B cell (primary cell): Measurements from ENCODE around the gene BCAR1. TPM values are rescaled to one million over a fixed set of nuclear protein-coding genes. Genes with fewer than 3 reads are reported as not detected.

Experiments
- ATAC-seq: fragments of 200-7000 bp; cut with Tn5 transposase; one replicate; pipeline ENCODE4 v1.10.0; 2021; ENCODE audit warnings: low read depth, mild to moderate bottlenecking, moderate number of reproducible peaks, moderate library complexity
- CTCF ChIA-PET: fragments of 350-600 bp; sonication (Branson Sonifier 250); formaldehyde crosslinking; loops from one replicate; lab custom pipeline; 2021; ENCODE audit warnings: antibody characterized with exemption, inconsistent platforms; lab: Charles Lee
- POLR2A ChIA-PET: fragments of 350-600 bp; sonication (Branson Sonifier 250); formaldehyde crosslinking; loops from one replicate; lab custom pipeline; 2021; ENCODE audit warnings: antibody characterized with exemption; lab: Charles Lee
- DNase-seq: peaks from one replicate; pipeline ENCODE4 v3.0.0; 2013
- H2AFZ ChIP-seq: 2 replicates; pipeline ENCODE4 v1.6.1; 2012; ENCODE audit warnings: mild to moderate bottlenecking, low read depth, low read length; ENCODE audit not compliant: insufficient read depth, poor library complexity, severe bottlenecking
- H3K27ac ChIP-seq, 2 donors: 1 replicate in 1 of 2; 2 replicates in 1 of 2; pipeline ENCODE4 v1.5.1; 2012 to 2013; ENCODE audit warnings: low read length in 2 of 2, mild to moderate bottlenecking in 2 of 2, moderate library complexity in 1 of 2
- H3K27me3 ChIP-seq, 4 experiments: fragments of 200-600 bp in 1 of 4; sonication (generic) in 1 of 4; replicated peaks in 1 of 4; 1 replicate in 2 of 4; 2 replicates in 2 of 4; pipeline versions ENCODE4 v1.6.1 to v1.7.0; 2013 to 2016; ENCODE audit warnings: low read length in 3 of 4, mild to moderate bottlenecking in 2 of 4, mixed read lengths in 1 of 4, moderate library complexity in 1 of 4; ENCODE audit not compliant: insufficient read depth in 4 of 4, control insufficient read depth in 3 of 4; ENCODE audit errors: control extremely low read depth in 1 of 4
- H3K36me3 ChIP-seq, 2 experiments: replicated peaks in 1 of 2; 1 replicate in 1 of 2; 2 replicates in 1 of 2; pipeline versions ENCODE4 v1.6.1 to v1.7.1; 2013; ENCODE audit warnings: low read length in 1 of 2; ENCODE audit not compliant: insufficient read depth in 2 of 2, control insufficient read depth in 1 of 2; ENCODE audit errors: control extremely low read depth in 1 of 2, extremely low read depth in 1 of 2
- H3K4me1 ChIP-seq, 2 donors: fragments of 200-600 bp in 1 of 2; sonication (generic) in 1 of 2; 1 replicate in 1 of 2; 2 replicates in 1 of 2; pipeline versions ENCODE4 v1.5.1 to v1.6.1; 2013 to 2017; ENCODE audit warnings: low read length in 2 of 2; ENCODE audit not compliant: control insufficient read depth in 2 of 2, insufficient read depth in 2 of 2
- H3K4me2 ChIP-seq: replicated peaks from 2 replicates; pipeline ENCODE3; 2012; ENCODE audit warnings: mild to moderate bottlenecking, low read depth, low read length; ENCODE audit not compliant: poor library complexity, severe bottlenecking
- H3K4me3 ChIP-seq, 5 experiments: fragments of 200-600 bp in 1 of 5; sonication (generic) in 1 of 5; 1 replicate in 3 of 5; 2 replicates in 2 of 5; pipeline versions ENCODE4 v1.5.1 to v1.7.0; 2011 to 2016; ENCODE audit warnings: low read length in 4 of 5, mild to moderate bottlenecking in 4 of 5, low read depth in 2 of 5, control low read depth in 1 of 5, moderate library complexity in 1 of 5; ENCODE audit not compliant: insufficient read depth in 1 of 5; ENCODE audit errors: control extremely low read depth in 1 of 5, extremely low read depth in 1 of 5
- H3K79me2 ChIP-seq: fragments of 200-600 bp; sonication (generic); one replicate; pipeline ENCODE4 v1.6.0; 2016; ENCODE audit warnings: low read length; ENCODE audit not compliant: control insufficient read depth, insufficient read depth
- H3K9ac ChIP-seq: fragments of 200-600 bp; sonication (generic); 2 replicates; pipeline ENCODE4 v1.6.1; 2017; ENCODE audit warnings: mild to moderate bottlenecking, low read length, moderate library complexity
- H3K9me3 ChIP-seq, 3 donors: one replicate each; pipeline versions ENCODE4 v1.6.1 to v1.7.1; 2013; ENCODE audit warnings: low read length in 2 of 3; ENCODE audit not compliant: control insufficient read depth in 2 of 3, insufficient read depth in 1 of 3; ENCODE audit errors: control extremely low read depth in 1 of 3
- H4K20me1 ChIP-seq: 2 replicates; pipeline ENCODE4 v1.6.0; 2012; ENCODE audit warnings: mild to moderate bottlenecking, low read length; ENCODE audit not compliant: insufficient read depth, control insufficient read depth, poor library complexity, severe bottlenecking
- H3K27ac Mint-ChIP-seq: one replicate; pipeline ENCODE4 v1.8.0; 2021; ENCODE audit warnings: mixed read lengths
- H3K27me3 Mint-ChIP-seq: one replicate; pipeline ENCODE4 v1.8.0; 2021; ENCODE audit warnings: mixed read lengths
- H3K4me1 Mint-ChIP-seq: one replicate; pipeline ENCODE4 v1.8.0; 2021; ENCODE audit warnings: mixed read lengths
- H3K4me3 Mint-ChIP-seq: one replicate; pipeline ENCODE4 v1.8.0; 2021; ENCODE audit warnings: mixed read lengths
- H3K9me3 Mint-ChIP-seq: one replicate; pipeline ENCODE4 v1.8.0; 2022; ENCODE audit warnings: mixed read lengths; ENCODE audit not compliant: insufficient read depth
- EZH2 ChIP-seq: IDR thresholded peaks from 2 replicates; pipeline ENCODE4 v1.6.1; 2012; ENCODE audit warnings: borderline replicate concordance, low read depth, mild to moderate bottlenecking, moderate library complexity, low read length; ENCODE audit not compliant: insufficient read depth, poor library complexity, severe bottlenecking
- WGBS: methylation state at CpG from one replicate; pipeline ENCODE4 v1.1.5; 2013; ENCODE audit warnings: missing lambda C conversion rate; ENCODE audit not compliant: insufficient coverage; 5-methylcytosine and 5-hydroxymethylcytosine counted together
- intact Hi-C: fragments of 100-400 bp; cut with micrococcal nuclease; formaldehyde crosslinking; loops from one replicate; pipeline ENCODE4 v1.10.0; 2022
- polyA plus RNA-seq: library from polyadenylated mRNA; depleted of rRNA; stranded (reverse); fragments of >200 nt; gene quantifications from 2 replicates; pipeline ENCODE4 v1.2.3, GENCODE V29; 2012
- total RNA-seq, 2 donors: library from RNA; stranded (reverse); fragments of 120-200 nt in 1 of 2; gene quantifications; 1 replicate in 1 of 2; 2 replicates in 1 of 2; pipeline versions ENCODE4 v1.2.3 to v1.2.4, GENCODE V29; 2013 to 2022
- TF ChIP-seq, protein P1 (sequence below): fragments of 200-600 bp; IDR thresholded peaks from one replicate; pipeline ENCODE4 v1.8.0; 2022; ENCODE audit warnings: antibody characterized with exemption, mild to moderate bottlenecking

BCAR1 gene
- total and polyA plus RNA-seq, 2 donors (not counting 1 experiment from before 2014, with no cell fraction given), result not detected

DNA sequence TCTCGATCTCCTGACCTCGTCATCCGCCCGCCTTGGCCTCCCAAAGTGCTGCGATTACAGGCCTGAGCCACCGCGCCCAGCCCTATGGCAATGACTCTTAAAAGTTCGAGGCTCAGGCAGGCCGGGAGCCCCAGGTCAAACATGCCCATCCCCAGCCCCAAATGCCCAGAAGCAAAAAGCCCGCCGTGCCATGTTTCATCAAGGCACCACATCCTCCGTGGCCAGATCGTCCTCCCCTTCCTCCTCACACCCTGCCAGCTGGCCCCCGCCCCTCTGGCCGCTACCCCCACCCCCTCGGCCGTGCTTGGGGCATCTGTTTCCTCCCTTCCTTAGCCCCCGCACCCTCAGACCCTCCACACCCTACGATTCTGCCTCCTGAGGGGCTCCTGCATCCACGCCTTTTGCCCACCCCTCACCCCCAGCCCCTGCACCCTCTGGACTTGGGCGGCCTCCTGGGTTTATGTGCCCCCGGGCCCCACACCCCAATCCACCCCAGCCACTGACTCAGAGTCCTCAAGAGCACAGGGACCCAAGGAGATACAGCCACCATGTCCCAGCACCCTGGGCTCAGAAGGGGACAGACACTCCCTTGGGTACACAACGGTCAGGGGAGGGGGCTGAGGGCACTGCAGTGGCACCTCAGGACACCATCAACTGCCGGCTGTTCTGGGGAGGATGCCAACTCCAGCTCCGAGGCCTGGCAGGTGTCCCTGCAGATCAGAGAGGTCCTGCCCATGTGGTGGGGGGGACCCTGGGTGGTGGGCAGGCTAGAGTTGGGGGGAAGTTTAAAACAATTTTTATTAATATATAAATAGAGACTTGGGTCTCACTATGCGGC is 25.5 kb downstream of the BCAR1 start:
- Histone ChIP-seq H4K20me1 (no peaks in the 10 kb centered on the region), H3K4me3 (no peak overlapping the region), H3K9me3 (peaks cover 0 to 8% (median 0%) of the 10 kb centered on the region in 3 donors), H3K27ac (no peak overlapping the region), H3K79me2 (no peaks in the 10 kb centered on the region), H3K4me2 (no peak overlapping the region), H3K9ac (no peak overlapping the region), H3K36me3 (no peaks in the 10 kb centered on the region), H3K4me1 (no peaks in the 10 kb centered on the region), H3K27me3 (peaks cover 0 to 45% (median 5%) of the 10 kb centered on the region in 4 experiments), H2AFZ (no peak overlapping the region)
- TF ChIP-seq EZH2, result no peak
- TF ChIP-seq, protein P1, sequence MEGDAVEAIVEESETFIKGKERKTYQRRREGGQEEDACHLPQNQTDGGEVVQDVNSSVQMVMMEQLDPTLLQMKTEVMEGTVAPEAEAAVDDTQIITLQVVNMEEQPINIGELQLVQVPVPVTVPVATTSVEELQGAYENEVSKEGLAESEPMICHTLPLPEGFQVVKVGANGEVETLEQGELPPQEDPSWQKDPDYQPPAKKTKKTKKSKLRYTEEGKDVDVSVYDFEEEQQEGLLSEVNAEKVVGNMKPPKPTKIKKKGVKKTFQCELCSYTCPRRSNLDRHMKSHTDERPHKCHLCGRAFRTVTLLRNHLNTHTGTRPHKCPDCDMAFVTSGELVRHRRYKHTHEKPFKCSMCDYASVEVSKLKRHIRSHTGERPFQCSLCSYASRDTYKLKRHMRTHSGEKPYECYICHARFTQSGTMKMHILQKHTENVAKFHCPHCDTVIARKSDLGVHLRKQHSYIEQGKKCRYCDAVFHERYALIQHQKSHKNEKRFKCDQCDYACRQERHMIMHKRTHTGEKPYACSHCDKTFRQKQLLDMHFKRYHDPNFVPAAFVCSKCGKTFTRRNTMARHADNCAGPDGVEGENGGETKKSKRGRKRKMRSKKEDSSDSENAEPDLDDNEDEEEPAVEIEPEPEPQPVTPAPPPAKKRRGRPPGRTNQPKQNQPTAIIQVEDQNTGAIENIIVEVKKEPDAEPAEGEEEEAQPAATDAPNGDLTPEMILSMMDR, result no peak
- ChIA-PET CTCF (interaction anchor here (1.6 kb wide), 1 partner anchor 26 kb away, joined by 4 read pairs; no protein-coding TSS in a partner anchor), POLR2A (no interaction called here)
- Mint-ChIP-seq H3K27me3 (peaks cover 25% of the 10 kb centered on the region), H3K4me3 (no peak overlapping the region), H3K4me1 (peaks cover under 1% of the 10 kb centered on the region), H3K27ac (no peak overlapping the region), H3K9me3 (no peaks in the 10 kb centered on the region)
- ATAC-seq (no peak), DNase-seq (no peak)
- intact Hi-C loops, result no loop called here
- WGBS, result 85% methylated on average over 16 of the region's 26 CpGs

DNA sequence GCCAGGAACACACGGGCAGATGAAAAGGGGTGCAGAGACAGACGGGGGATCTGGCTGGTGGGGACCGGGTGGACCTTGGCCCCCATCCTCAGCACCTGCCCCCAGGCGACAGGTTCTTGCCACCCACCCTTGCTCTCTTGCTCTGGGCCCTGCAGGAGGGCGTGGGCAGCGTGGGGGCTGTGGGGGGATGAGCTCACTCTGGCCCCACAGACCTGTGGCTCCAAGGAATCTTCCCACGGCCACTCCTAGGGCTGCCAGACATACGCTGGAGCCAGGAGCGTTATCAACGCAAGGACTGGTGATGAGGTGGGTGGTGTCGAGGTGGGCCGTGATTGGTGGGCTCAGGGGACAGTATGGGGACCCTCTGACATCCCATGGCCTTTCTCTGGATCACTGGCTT is 26.3 kb downstream of the BCAR1 start:
- H3K4me1 Mint-ChIP-seq, result peaks cover 4% of the 10 kb centered on the region
- Histone ChIP-seq H3K4me2 (no peak overlapping the region), H3K79me2 (no peaks in the 10 kb centered on the region), H3K36me3 (no peaks in the 10 kb centered on the region), H3K4me3 (no peak overlapping the region), H2AFZ (no peak overlapping the region), H3K4me1 (no peaks in the 10 kb centered on the region), H3K9me3 (peaks cover 0 to 8% (median 0%) of the 10 kb centered on the region in 3 donors), H4K20me1 (no peaks in the 10 kb centered on the region), H3K27me3 (peaks cover 0 to 38% (median 3%) of the 10 kb centered on the region in 4 experiments), H3K9ac (no peak overlapping the region), H3K27ac (no peak overlapping the region)
- H3K27ac Mint-ChIP-seq, result no peak overlapping the region
- CTCF ChIA-PET, result no interaction called here
- DNase-seq (no peak), ATAC-seq (no peak)
- peaks cover 19% of the 10 kb centered on the region for H3K27me3 Mint-ChIP-seq
- POLR2A ChIA-PET, result no interaction called here
- intact Hi-C loops, result no loop called here
- no peak overlapping the region for H3K4me3 Mint-ChIP-seq
- TF ChIP-seq, protein P1, result no peak
- no peak for TF ChIP-seq EZH2
- WGBS, result 87% methylated on average over 12 of the region's 12 CpGs
- no peaks in the 10 kb centered on the region for H3K9me3 Mint-ChIP-seq
